WTC11 (cell line): ENCODE data around the gene SPAG4. TPM values are rescaled to one million over a fixed set of nuclear protein-coding genes. Genes with fewer than 3 reads are reported as not detected.

ENCODE experiments used
- ATAC-seq: fragments of 200-7000 bp; cut with Tn5 transposase; 2 replicates; pipeline ENCODE4 v1.10.0; 2021; ENCODE audit warnings: mild to moderate bottlenecking, moderate library complexity
- CTCF ChIA-PET: fragments of 300-600 bp; sonication (Branson Sonifier 250); formaldehyde crosslinking; loops from one replicate; lab custom pipeline; 2021; ENCODE audit warnings: antibody characterized with exemption; lab: Charles Lee
- POLR2A ChIA-PET: fragments of 350-600 bp; sonication (Branson Sonifier 250); formaldehyde crosslinking; loops from one replicate; lab custom pipeline; 2021; ENCODE audit warnings: antibody characterized with exemption; lab: Charles Lee
- DNase-seq: peaks from one replicate; pipeline ENCODE4 v3.0.0; 2021; ENCODE audit warnings: low spot score
- H3K27ac Mint-ChIP-seq: 2 replicates; pipeline ENCODE4 v1.8.0; 2021; ENCODE audit warnings: mixed read lengths
- H3K27me3 Mint-ChIP-seq: 2 replicates; pipeline ENCODE4 v1.8.0; 2021; ENCODE audit warnings: low read depth, mild to moderate bottlenecking, moderate library complexity, mixed read lengths
- H3K36me3 Mint-ChIP-seq: 2 replicates; pipeline ENCODE4 v1.8.0; 2021; ENCODE audit warnings: mixed read lengths
- H3K4me1 Mint-ChIP-seq: 2 replicates; pipeline ENCODE4 v1.8.0; 2022; ENCODE audit warnings: mixed read lengths
- H3K4me3 Mint-ChIP-seq: 2 replicates; pipeline ENCODE4 v1.8.0; 2021; ENCODE audit warnings: mild to moderate bottlenecking, moderate library complexity, mixed read lengths
- H3K9me3 Mint-ChIP-seq: 2 replicates; pipeline ENCODE4 v1.8.0; 2021; ENCODE audit warnings: mixed read lengths
- ATF1 ChIP-seq: sonication (generic); formaldehyde crosslinking; IDR thresholded peaks from 2 replicates; pipeline ENCODE4 v1.8.1; 2023; ENCODE audit warnings: mild to moderate bottlenecking, moderate library complexity, missing genetic modification reagents
- CBFB ChIP-seq: sonication (generic); formaldehyde crosslinking; IDR thresholded peaks from 2 replicates; pipeline ENCODE4 v1.8.1; 2022; ENCODE audit warnings: mild to moderate bottlenecking, low read depth, missing genetic modification reagents
- EMX1 ChIP-seq: fragments of 250-450 bp; sonication (Bioruptor Pico); IDR thresholded peaks from 2 replicates; pipeline ENCODE4 v1.8.0; 2021; ENCODE audit warnings: mild to moderate bottlenecking
- GTF2I ChIP-seq: fragments of 250-450 bp; sonication (Bioruptor Pico); conservative IDR thresholded peaks from 2 replicates; pipeline ENCODE4 v1.4.0; 2021; ENCODE audit warnings: mild to moderate bottlenecking
- JUN ChIP-seq: sonication (generic); formaldehyde crosslinking; IDR thresholded peaks from 2 replicates; pipeline ENCODE4 v1.8.0; 2023; ENCODE audit warnings: mild to moderate bottlenecking, missing genetic modification reagents
- NFATC4 ChIP-seq: fragments of 250-450 bp; sonication (Bioruptor Pico); IDR thresholded peaks from 2 replicates; pipeline ENCODE4 v1.9.0; 2021; ENCODE audit warnings: mild to moderate bottlenecking
- NFE2L1 ChIP-seq: sonication (generic); formaldehyde crosslinking; IDR thresholded peaks from 2 replicates; pipeline ENCODE4 v1.8.1; 2023; ENCODE audit warnings: missing genetic modification reagents
- RORB ChIP-seq: fragments of 250-450 bp; sonication (Bioruptor Pico); IDR thresholded peaks from 2 replicates; pipeline ENCODE4 v1.9.0; 2021; ENCODE audit warnings: mild to moderate bottlenecking
- ZNF671 ChIP-seq: fragments of 250-450 bp; sonication (Bioruptor Pico); IDR thresholded peaks from 2 replicates; pipeline ENCODE4 v1.8.0; 2021; ENCODE audit warnings: mild to moderate bottlenecking
- total RNA-seq: library from RNA; stranded (reverse); gene quantifications from 3 replicates; pipeline ENCODE4 v1.2.3, GENCODE V29; 2021
- TF ChIP-seq, protein P1 (sequence below): sonication (generic); formaldehyde crosslinking; IDR thresholded peaks from 2 replicates; pipeline ENCODE4 v1.8.1; 2023; ENCODE audit warnings: mild to moderate bottlenecking, missing genetic modification reagents, moderate library complexity
- TF ChIP-seq, protein P2 (sequence below): fragments of 200-600 bp; IDR thresholded peaks from 2 replicates; pipeline ENCODE4 v1.8.0; 2022; ENCODE audit warnings: antibody characterized with exemption
- TF ChIP-seq, protein P3 (sequence below): fragments of 250-450 bp; sonication (Bioruptor Pico); IDR thresholded peaks from 2 replicates; pipeline ENCODE4 v1.8.0; 2021; ENCODE audit warnings: mild to moderate bottlenecking
- TF ChIP-seq, protein P4 (sequence below): sonication (generic); formaldehyde crosslinking; conservative IDR thresholded peaks from 2 replicates; pipeline ENCODE4 v1.8.1; 2022; ENCODE audit warnings: mild to moderate bottlenecking, missing genetic modification reagents

The SPAG4 gene
- total RNA-seq, 1 experiment from 2014 or later = 3.5 TPM

DNA sequence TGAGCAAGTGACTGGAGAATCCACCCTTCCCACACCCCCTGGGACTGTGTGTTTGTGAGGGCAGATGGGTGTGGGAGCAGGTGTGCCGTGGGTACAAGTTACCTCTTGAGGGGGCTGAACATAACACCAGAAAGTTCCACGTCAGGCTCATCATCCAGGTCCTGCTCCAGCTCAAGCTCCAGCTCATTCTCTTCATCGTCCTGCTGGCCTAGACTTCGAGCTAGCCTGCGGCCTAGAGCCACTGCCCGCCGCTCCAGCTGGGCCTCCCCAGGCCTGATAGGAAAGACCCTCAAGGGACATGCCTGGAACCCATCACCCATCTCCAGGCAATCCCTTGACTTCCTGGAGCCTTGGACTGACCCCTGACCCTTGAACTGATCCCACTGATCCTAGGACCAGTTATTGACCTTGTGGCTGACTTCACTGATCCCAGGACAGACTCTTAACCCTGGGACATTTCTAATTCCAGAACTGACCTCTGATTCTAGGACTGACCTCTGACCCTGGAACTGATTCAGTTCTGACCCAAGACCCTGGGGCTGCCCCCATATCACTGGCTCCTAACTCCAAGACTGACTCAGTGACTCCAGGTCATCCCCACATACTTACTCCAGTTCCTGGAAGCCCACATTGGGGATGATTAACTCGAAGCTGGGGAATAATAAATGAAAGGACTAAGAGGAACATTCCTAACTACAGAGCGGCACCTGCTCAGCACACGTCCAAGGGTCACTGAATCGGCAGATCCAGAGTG lies 11.8 kb upstream of the SPAG4 start:
- ATAC-seq (no peak), DNase-seq (no peak)
- peaks cover 60% of the 10 kb centered on the region for H3K27me3 Mint-ChIP-seq
- ChIA-PET POLR2A (interaction anchor here (1.0 to 1.4 kb wide), 4 partner anchors 12 to 17 kb away, joined by 3 to 10 read pairs (median 4); partner anchors contain the start of gene SPAG4), CTCF (interaction anchor here (0.6 to 3.5 kb wide), 23 partner anchors 9 to 350 kb away, joined by 3 to 35 read pairs (median 6); partner anchors contain the start of genes ERGIC3, RBM39, SCAND1 and SPAG4)
- H3K4me3 Mint-ChIP-seq = no peak overlapping the region
- no peaks in the 10 kb centered on the region for H3K9me3 Mint-ChIP-seq
- H3K27ac Mint-ChIP-seq = no peak overlapping the region
- H3K4me1 Mint-ChIP-seq = peaks cover 9% of the 10 kb centered on the region
- TF ChIP-seq GTF2I (CRISPR knock-in tag) (no peak), NFATC4 (no peak), ATF1 (CRISPR knock-in tag) (no peak), EMX1 (CRISPR knock-in tag) (no peak)
- TF ChIP-seq, protein P1, sequence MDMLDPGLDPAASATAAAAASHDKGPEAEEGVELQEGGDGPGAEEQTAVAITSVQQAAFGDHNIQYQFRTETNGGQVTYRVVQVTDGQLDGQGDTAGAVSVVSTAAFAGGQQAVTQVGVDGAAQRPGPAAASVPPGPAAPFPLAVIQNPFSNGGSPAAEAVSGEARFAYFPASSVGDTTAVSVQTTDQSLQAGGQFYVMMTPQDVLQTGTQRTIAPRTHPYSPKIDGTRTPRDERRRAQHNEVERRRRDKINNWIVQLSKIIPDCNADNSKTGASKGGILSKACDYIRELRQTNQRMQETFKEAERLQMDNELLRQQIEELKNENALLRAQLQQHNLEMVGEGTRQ (CRISPR knock-in tag) = no peak
- TF ChIP-seq, protein P2, sequence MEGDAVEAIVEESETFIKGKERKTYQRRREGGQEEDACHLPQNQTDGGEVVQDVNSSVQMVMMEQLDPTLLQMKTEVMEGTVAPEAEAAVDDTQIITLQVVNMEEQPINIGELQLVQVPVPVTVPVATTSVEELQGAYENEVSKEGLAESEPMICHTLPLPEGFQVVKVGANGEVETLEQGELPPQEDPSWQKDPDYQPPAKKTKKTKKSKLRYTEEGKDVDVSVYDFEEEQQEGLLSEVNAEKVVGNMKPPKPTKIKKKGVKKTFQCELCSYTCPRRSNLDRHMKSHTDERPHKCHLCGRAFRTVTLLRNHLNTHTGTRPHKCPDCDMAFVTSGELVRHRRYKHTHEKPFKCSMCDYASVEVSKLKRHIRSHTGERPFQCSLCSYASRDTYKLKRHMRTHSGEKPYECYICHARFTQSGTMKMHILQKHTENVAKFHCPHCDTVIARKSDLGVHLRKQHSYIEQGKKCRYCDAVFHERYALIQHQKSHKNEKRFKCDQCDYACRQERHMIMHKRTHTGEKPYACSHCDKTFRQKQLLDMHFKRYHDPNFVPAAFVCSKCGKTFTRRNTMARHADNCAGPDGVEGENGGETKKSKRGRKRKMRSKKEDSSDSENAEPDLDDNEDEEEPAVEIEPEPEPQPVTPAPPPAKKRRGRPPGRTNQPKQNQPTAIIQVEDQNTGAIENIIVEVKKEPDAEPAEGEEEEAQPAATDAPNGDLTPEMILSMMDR = no peak
- TF ChIP-seq, protein P3, sequence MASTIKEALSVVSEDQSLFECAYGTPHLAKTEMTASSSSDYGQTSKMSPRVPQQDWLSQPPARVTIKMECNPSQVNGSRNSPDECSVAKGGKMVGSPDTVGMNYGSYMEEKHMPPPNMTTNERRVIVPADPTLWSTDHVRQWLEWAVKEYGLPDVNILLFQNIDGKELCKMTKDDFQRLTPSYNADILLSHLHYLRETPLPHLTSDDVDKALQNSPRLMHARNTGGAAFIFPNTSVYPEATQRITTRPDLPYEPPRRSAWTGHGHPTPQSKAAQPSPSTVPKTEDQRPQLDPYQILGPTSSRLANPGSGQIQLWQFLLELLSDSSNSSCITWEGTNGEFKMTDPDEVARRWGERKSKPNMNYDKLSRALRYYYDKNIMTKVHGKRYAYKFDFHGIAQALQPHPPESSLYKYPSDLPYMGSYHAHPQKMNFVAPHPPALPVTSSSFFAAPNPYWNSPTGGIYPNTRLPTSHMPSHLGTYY (CRISPR knock-in tag) = no peak
- TF ChIP-seq, all 79 proteins: peak for 0
- H3K36me3 Mint-ChIP-seq = no peaks in the 10 kb centered on the region

DNA sequence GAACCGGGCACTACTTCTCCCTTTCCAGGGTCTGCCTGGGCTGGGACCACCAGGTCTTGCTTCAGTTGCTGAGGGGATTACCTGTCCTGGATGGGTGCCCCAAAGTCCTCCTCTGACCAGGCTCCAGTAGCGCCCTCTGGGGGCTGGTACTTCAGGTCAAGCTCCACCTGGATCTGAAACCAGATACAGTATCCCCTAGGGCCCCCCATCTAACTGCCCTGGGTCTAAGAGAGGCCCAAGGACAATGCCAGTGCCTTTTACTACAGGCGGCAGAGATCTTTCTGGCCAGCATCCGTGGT lies 11.2 kb upstream of the SPAG4 start:
- Mint-ChIP-seq H3K9me3 (no peaks in the 10 kb centered on the region), H3K27ac (no peak overlapping the region), H3K4me1 (peaks cover 7% of the 10 kb centered on the region; the same call in 1 of the 2 replicates), H3K27me3 (peaks cover 56% of the 10 kb centered on the region), H3K36me3 (no peaks in the 10 kb centered on the region), H3K4me3 (no peak overlapping the region)
- TF ChIP-seq, protein P2 = peak; percentile 22; the same call in 1 of the 2 replicates
- no peak for TF ChIP-seq CBFB (CRISPR knock-in tag)
- DNase-seq = peak; percentile 88
- ChIA-PET CTCF (interaction anchor here (0.7 to 3.5 kb wide), 25 partner anchors 8 to 350 kb away, joined by 3 to 35 read pairs (median 5); partner anchors contain the start of genes ERGIC3, RBM39, SCAND1 and SPAG4), POLR2A (interaction anchor here (1.0 to 1.3 kb wide), 2 partner anchors 15 to 17 kb away, joined by 3 to 10 read pairs; no protein-coding TSS in a partner anchor)
- peak; percentile 73 for ATAC-seq

DNA sequence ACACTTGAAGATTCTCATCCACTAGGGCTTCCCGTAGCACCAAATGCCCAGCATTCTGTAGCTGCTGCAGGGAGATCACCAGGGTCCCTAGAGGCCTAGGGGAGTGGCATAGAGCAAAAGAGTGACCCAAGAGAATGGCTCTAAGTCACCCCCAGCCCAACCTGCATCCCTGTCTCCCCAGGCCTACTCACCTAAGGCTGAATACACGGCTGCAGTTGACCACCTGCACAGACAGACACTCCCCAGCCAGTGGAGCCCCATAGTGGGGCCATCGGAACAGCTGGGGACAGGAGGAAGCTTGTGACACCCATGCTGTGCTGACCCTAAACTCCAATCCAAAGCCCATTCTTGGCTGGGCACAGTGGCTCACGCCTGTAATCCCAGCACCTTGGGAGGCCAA lies 9.5 kb upstream of the SPAG4 start:
- ChIA-PET CTCF (interaction anchor here (1.1 to 3.5 kb wide), 2 partner anchors 10 to 13 kb away, joined by 3 to 34 read pairs; partner anchors contain the start of gene SPAG4), POLR2A (interaction anchor here (0.6 to 0.9 kb wide), 2 partner anchors 10 to 17 kb away, joined by 3 to 4 read pairs; partner anchors contain the start of gene SPAG4)
- ATAC-seq (no peak), DNase-seq (no peak)
- no peaks in the 10 kb centered on the region for H3K36me3 Mint-ChIP-seq
- no peak overlapping the region for H3K4me3 Mint-ChIP-seq
- no peaks in the 10 kb centered on the region for H3K9me3 Mint-ChIP-seq
- no peak overlapping the region for H3K27ac Mint-ChIP-seq
- peaks cover 4% of the 10 kb centered on the region; the same call in 1 of the 2 replicates for H3K4me1 Mint-ChIP-seq
- TF ChIP-seq, protein P4, sequence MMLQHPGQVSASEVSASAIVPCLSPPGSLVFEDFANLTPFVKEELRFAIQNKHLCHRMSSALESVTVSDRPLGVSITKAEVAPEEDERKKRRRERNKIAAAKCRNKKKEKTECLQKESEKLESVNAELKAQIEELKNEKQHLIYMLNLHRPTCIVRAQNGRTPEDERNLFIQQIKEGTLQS = no peak
- TF ChIP-seq JUN (CRISPR knock-in tag) (no peak), ZNF671 (CRISPR knock-in tag) (no peak), NFE2L1 (CRISPR knock-in tag) (no peak), RORB (CRISPR knock-in tag) (no peak)
- H3K27me3 Mint-ChIP-seq = peaks cover 39% of the 10 kb centered on the region
